Measurements from ENCODE around the gene MBOAT2. TPM values are rescaled to one million over a fixed set of nuclear protein-coding genes. Genes with fewer than 3 reads are reported as not detected.

Gene MBOAT2
- total RNA-seq, 6 donors from 2014 or later, result 18.8 to 39.2 (median 24.1) TPM

- ATAC-seq (ENCODE audit: low FRiP score in 2 of 2) (no peak), DNase-seq (no peak)
- Histone ChIP-seq H3K27me3 (no peaks in the 10 kb centered on the region), H3K4me3 (no peak overlapping the region), H3K9me3 (no peaks in the 10 kb centered on the region), H3K4me1 (peaks cover 4 to 17% (median 9%) of the 10 kb centered on the region in 4 donors), H3K36me3 (peaks cover 0 to 3% (median 0%) of the 10 kb centered on the region in 4 donors), H3K27ac (no peak overlapping the region)
- 92 to 94% methylated on average over 7 to 8 of the region's 8 CpGs for WGBS, 2 donors
- no peak for TF ChIP-seq POLR2A (IDR thresholded peaks at IDR 0.05)
Measured at GRCh38 chr2:8888963-8889362, 114.5 kb downstream of the MBOAT2 start.

GRCh38 chr2:8886876-8887275 lies 116.6 kb downstream of the MBOAT2 start:
- H3K27me3 ChIP-seq, result no peaks in the 10 kb centered on the region
- peaks cover 0 to 5% (median 0%) of the 10 kb centered on the region in 4 donors for H3K36me3 ChIP-seq
- DNase-seq, result no peak
- H3K4me1 ChIP-seq, result no peaks in the 10 kb centered on the region
- ATAC-seq (ENCODE audit: low FRiP score in 2 of 2), result no peak
- no peak overlapping the region for H3K27ac ChIP-seq
- 65 to 68% methylated on average over 2 of the region's 2 CpGs for WGBS, 2 donors
- TF ChIP-seq POLR2A (IDR thresholded peaks at IDR 0.05) (no peak), EP300 (IDR thresholded peaks at IDR 0.05) (no peak), POLR2AphosphoS5 (IDR thresholded peaks at IDR 0.05) (no peak), CTCF (IDR thresholded peaks at IDR 0.05) (no peak)
- H3K4me3 ChIP-seq, result no peak overlapping the region
- no peaks in the 10 kb centered on the region for H3K9me3 ChIP-seq

DNA sequence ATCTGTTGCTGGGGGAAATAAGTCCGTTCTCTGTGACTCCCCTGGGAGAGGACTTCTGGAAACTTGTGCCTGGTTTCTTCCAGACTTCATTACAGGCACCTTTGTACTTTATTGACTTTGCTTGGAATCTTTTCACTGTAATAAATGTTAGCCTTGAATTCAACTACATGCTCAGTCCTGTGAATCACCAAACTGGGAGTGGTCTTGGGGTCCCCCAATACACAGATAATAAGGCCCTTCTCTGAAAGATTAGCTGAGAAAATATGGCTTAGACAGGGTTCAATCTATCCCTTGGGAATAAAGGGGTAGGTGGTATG lies 117.3 kb downstream of the MBOAT2 start:
- DNase-seq (no peak), ATAC-seq (ENCODE audit: low FRiP score in 2 of 2) (no peak)
- TF ChIP-seq POLR2A (IDR thresholded peaks at IDR 0.05) (no peak), POLR2AphosphoS5 (IDR thresholded peaks at IDR 0.05) (no peak), EP300 (IDR thresholded peaks at IDR 0.05) (no peak), CTCF (IDR thresholded peaks at IDR 0.05) (no peak)
- no peak overlapping the region for H3K27ac ChIP-seq
- no peaks in the 10 kb centered on the region for H3K9me3 ChIP-seq
- H3K27me3 ChIP-seq, result no peaks in the 10 kb centered on the region
- peaks cover 0 to 11% (median 0%) of the 10 kb centered on the region in 4 donors for H3K36me3 ChIP-seq
- H3K4me1 ChIP-seq, result no peaks in the 10 kb centered on the region
- no peak overlapping the region for H3K4me3 ChIP-seq
- WGBS, 2 donors, result 100% methylated on average over 1 of the region's 1 CpG

- DNase-seq (no peak), ATAC-seq (ENCODE audit: low FRiP score in 2 of 2) (no peak)
- Histone ChIP-seq H3K27ac (no peak overlapping the region), H3K27me3 (no peaks in the 10 kb centered on the region), H3K9me3 (no peaks in the 10 kb centered on the region), H3K36me3 (peaks cover 0 to 16% (median 0%) of the 10 kb centered on the region in 4 donors), H3K4me3 (no peak overlapping the region), H3K4me1 (no peaks in the 10 kb centered on the region)
- WGBS, 2 donors, result 88 to 89% methylated on average over 6 to 7 of the region's 7 CpGs
- TF ChIP-seq POLR2A (IDR thresholded peaks at IDR 0.05) (no peak), CTCF (IDR thresholded peaks at IDR 0.05) (no peak), EP300 (IDR thresholded peaks at IDR 0.05) (no peak), POLR2AphosphoS5 (IDR thresholded peaks at IDR 0.05) (no peak)
Measured at GRCh38 chr2:8885449-8886201, 117.9 kb downstream of the MBOAT2 start.

DNA sequence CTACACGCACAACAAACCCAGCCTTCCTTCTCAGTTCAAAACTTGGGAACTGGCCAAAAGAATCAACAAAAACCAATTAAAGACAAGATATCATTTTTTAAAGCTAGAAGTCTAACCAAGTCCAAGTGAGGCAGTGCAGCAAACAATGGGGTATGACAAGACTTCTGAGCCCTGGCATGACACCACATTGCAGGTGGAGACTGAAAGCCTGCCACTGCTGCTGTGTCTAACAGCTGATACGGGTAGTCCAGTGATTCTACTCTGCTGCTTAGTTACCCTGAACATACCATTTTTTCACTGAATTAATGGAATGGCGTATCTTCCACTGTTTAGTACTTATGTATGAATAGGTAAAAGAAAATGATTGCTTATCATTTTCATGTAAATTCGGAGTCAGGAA lies 118.7 kb downstream of the MBOAT2 start:
- ATAC-seq (ENCODE audit: low FRiP score in 2 of 2), result no peak
- no peak for DNase-seq
- Histone ChIP-seq H3K36me3 (peaks cover 0 to 22% (median 0%) of the 10 kb centered on the region in 4 donors), H3K9me3 (no peaks in the 10 kb centered on the region), H3K4me3 (no peak overlapping the region), H3K27ac (no peak overlapping the region), H3K4me1 (no peaks in the 10 kb centered on the region), H3K27me3 (no peaks in the 10 kb centered on the region)
- TF ChIP-seq POLR2AphosphoS5 (IDR thresholded peaks at IDR 0.05) (no peak), POLR2A (IDR thresholded peaks at IDR 0.05) (no peak), EP300 (IDR thresholded peaks at IDR 0.05) (no peak), CTCF (IDR thresholded peaks at IDR 0.05) (no peak)
- 96 to 97% methylated on average over 4 of the region's 4 CpGs for WGBS, 2 donors
